Stimulated activated CD8-positive, alpha-beta memory T cell treated with anti-CD3 and anti-CD28 coated beads, Interleukin-15, amount 100 ng/mL, for 4 hours (primary cell): ENCODE measurements around the gene ZNF747.
A peak's percentile ranks its signal among the peaks of the same experiment; 100 is the strongest.

Experiments used
- DNase-seq, 2 donors: peaks; one replicate each; pipeline ENCODE4 v3.0.0-alpha.2; 2020; ENCODE audit warnings: low read depth in 2 of 2

ZNF747 gene

GRCh38 chr16:30519120-30520049 lies 15.3 kb downstream of the ZNF747 start:
- DNase-seq, result no peak

GRCh38 chr16:30518552-30518951 lies 16.1 kb downstream of the ZNF747 start:
- DNase-seq, result no peak

GRCh38 chr16:30515275-30515674 lies 19.4 kb downstream of the ZNF747 start:
- no peak for DNase-seq

- no peak for DNase-seq
Measured at GRCh38 chr16:30511509-30511908, 23.1 kb downstream of the ZNF747 start.

- no peak for DNase-seq
Measured at GRCh38 chr16:30510376-30510938, 24.2 kb downstream of the ZNF747 start.

GRCh38 chr16:30509081-30509765 lies 25.4 kb downstream of the ZNF747 start:
- DNase-seq, result no peak

- no peak for DNase-seq
Measured at GRCh38 chr16:30503403-30504296, 31.0 kb downstream of the ZNF747 start.

GRCh38 chr16:30499284-30499683 lies 35.4 kb downstream of the ZNF747 start:
- DNase-seq, result no peak

GRCh38 chr16:30494709-30495108 lies 39.9 kb downstream of the ZNF747 start:
- DNase-seq, result no peak

GRCh38 chr16:30493941-30494488 lies 40.6 kb downstream of the ZNF747 start:
- no peak for DNase-seq

- DNase-seq, result peak in 1 of 2 donors; percentile 16
Measured at GRCh38 chr16:30491744-30492308, 42.8 kb downstream of the ZNF747 start.

GRCh38 chr16:30491229-30491628 lies 43.4 kb downstream of the ZNF747 start:
- no peak for DNase-seq

- DNase-seq, result no peak
Measured at GRCh38 chr16:30490210-30490609, 44.4 kb downstream of the ZNF747 start.

- DNase-seq, result no peak
Measured at GRCh38 chr16:30488764-30489605, 45.7 kb downstream of the ZNF747 start.

- no peak for DNase-seq
Measured at GRCh38 chr16:30485818-30486436, 48.7 kb downstream of the ZNF747 start.

- no peak for DNase-seq
Measured at GRCh38 chr16:30484887-30485286, 49.8 kb downstream of the ZNF747 start.

- DNase-seq, result no peak
Measured at GRCh38 chr16:30482366-30482765, 52.3 kb downstream of the ZNF747 start.

- DNase-seq, result no peak
Measured at GRCh38 chr16:30481381-30481780, 53.3 kb downstream of the ZNF747 start.
